Activated naive CD4-positive, alpha-beta T cell treated with anti-CD3 and anti-CD28 coated beads, Interleukin-2, amount 10 ng/mL, durations not matched to agents 5 hours and 36 hours (primary cell): ENCODE results near the gene KLRC1. TPM values are rescaled to one million over a fixed set of nuclear protein-coding genes. Genes with fewer than 3 reads are reported as not detected.

Experiments used
- total RNA-seq, 2 experiments: library from RNA; stranded (reverse); gene quantifications; one replicate each; pipeline ENCODE4 v1.2.3, GENCODE V29; 2021

Gene KLRC1
- not detected for total RNA-seq

DNA sequence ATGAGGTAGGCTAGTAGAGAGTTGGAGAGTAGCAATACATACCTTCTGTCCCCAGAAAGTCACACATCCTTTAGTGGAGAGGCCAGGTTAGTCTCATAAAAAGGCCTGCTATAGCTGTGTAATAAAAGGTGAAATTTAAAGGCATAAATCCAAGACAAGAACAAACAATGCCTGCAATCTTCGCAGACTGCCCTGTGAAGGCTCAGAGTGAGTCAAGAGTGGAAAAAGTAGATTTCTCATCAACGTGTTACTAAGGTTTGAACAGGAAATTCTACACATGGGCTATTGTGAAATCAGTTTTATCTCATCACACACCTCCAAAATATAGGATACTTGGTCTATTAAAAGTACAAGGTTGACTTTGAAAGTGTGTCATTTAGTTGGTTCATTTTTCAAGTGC, at the start of gene KLRC1:
TSS of gene KLRC1 (minus strand) at position 222 of the 400 bp plus-strand sequence. CDS start 2,221 bp downstream, outside the sequence.

GRCh38 chr12:10435816-10436215, 17.4 kb downstream of the KLRC1 start, which contains the start of gene KLRC2:
Gene KLRC2 (minus strand): TSS chr12:10436010. CDS start chr12:10435986, 24 bp downstream.

GRCh38 chr12:10420334-10420733, 32.8 kb downstream of the KLRC1 start, which contains the start of gene KLRC3:
Gene KLRC3 (minus strand): TSS chr12:10420595. CDS start chr12:10420550, 45 bp downstream.

GRCh38 chr12:10409392-10409791, 43.8 kb downstream of the KLRC1 start, which contains the start of gene KLRC4:
Gene KLRC4 (minus strand): TSS chr12:10409757. CDS start chr12:10409575, 182 bp downstream.

Other genes with a start within 250 kb of the KLRC1 start
- gene GABARAPL1, start 240.5 kb downstream of the KLRC1 start, total RNA-seq, result 1 to 10 TPM; 9.0 TPM
- gene KLRD1, start 145.5 kb downstream of the KLRC1 start, total RNA-seq, result 1 to 10 TPM; 1.3 to 1.5 TPM
- 1 to 10 TPM in 1 of 2 experiments, under 1 TPM in 1; 0.87 to 1.5 TPM for gene KLRK1, start 63.3 kb downstream of the KLRC1 start, total RNA-seq
- gene KLRC4, start 43.6 kb downstream of the KLRC1 start, total RNA-seq, result not detected
- gene KLRC3, start 32.8 kb downstream of the KLRC1 start, total RNA-seq, result under 1 TPM in 1 of 2 experiments, not detected in 1; 0.30 TPM
- gene KLRC2, start 17.4 kb downstream of the KLRC1 start, total RNA-seq, result not detected
- gene EIF2S3B, start 52.5 kb upstream of the KLRC1 start, total RNA-seq, result 1 to 10 TPM; 1.5 to 2.6 TPM
- gene MAGOHB, start 160.2 kb upstream of the KLRC1 start, total RNA-seq, result 10 to 100 TPM; 29.7 to 35.7 TPM
- under 1 TPM; 0.34 to 0.68 TPM for gene STYK1, start 220.7 kb upstream of the KLRC1 start, total RNA-seq